Panc1 (cell line): Measurements from ENCODE around the gene GPATCH8. TPM values are rescaled to one million over a fixed set of nuclear protein-coding genes. Genes with fewer than 3 reads are reported as not detected.

ENCODE experiments used
- ATAC-seq: fragments of 200-7000 bp; cut with Tn5 transposase; 2 replicates; pipeline ENCODE4 v1.9.1; 2020; ENCODE audit warnings: mild to moderate bottlenecking, moderate library complexity
- BruUV-seq: library from RNA; stranded (reverse); fragments of 400-500 nt; replicated peaks from 2 replicates; lab custom pipeline; 2021; lab: Mats Ljungman, UMichigan
- CTCF ChIA-PET: fragments of 300-600 bp; sonication (Branson Sonifier 250); formaldehyde crosslinking; loops from one replicate; lab custom pipeline; 2022; ENCODE audit warnings: antibody characterized with exemption; lab: Charles Lee
- POLR2A ChIA-PET: fragments of 300-600 bp; sonication (Branson Sonifier 250); formaldehyde crosslinking; loops from one replicate; lab custom pipeline; 2022; ENCODE audit warnings: antibody characterized with exemption; lab: Charles Lee
- DNase-seq: peaks from one replicate; pipeline ENCODE4 v3.0.0-alpha.2; 2010; ENCODE audit warnings: low read depth, low spot score
- H3K27ac ChIP-seq: 2 replicates; pipeline ENCODE4 v1.5.1; 2011; ENCODE audit warnings: mild to moderate bottlenecking, low read length, inconsistent platforms
- H3K27me3 ChIP-seq: fragments of 200-500 bp; sonication (Bioruptor generic); 2 replicates; pipeline ENCODE4 v1.6.0; 2014; ENCODE audit warnings: low read length, inconsistent platforms; ENCODE audit not compliant: control insufficient read depth, insufficient read depth
- H3K36me3 ChIP-seq: fragments of 200-500 bp; sonication (Bioruptor generic); 2 replicates; pipeline ENCODE4 v1.5.1; 2014; ENCODE audit warnings: inconsistent platforms, mild to moderate bottlenecking, low read length, moderate library complexity; ENCODE audit not compliant: control insufficient read depth, insufficient read depth
- H3K4me1 ChIP-seq: 2 replicates; pipeline ENCODE4 v1.5.1; 2011; ENCODE audit warnings: inconsistent platforms, mild to moderate bottlenecking, low read length, moderate library complexity; ENCODE audit not compliant: control insufficient read depth, insufficient read depth
- H3K4me3 ChIP-seq, 2 experiments: 2 replicates each; pipeline ENCODE4 v1.5.1; 2011 to 2012; ENCODE audit warnings: low read depth in 2 of 2, low read length in 2 of 2, mild to moderate bottlenecking in 2 of 2, inconsistent platforms in 1 of 2, moderate library complexity in 1 of 2
- H3K9me3 ChIP-seq: fragments of 200-500 bp; sonication (Bioruptor generic); 2 replicates; pipeline ENCODE4 v1.5.1; 2014; ENCODE audit warnings: low read depth, mild to moderate bottlenecking, inconsistent platforms, low read length, moderate library complexity; ENCODE audit not compliant: control insufficient read depth, insufficient read depth
- CTCF ChIP-seq: fragments of 450-650 bp; IDR thresholded peaks from 2 replicates; pipeline ENCODE4 v1.5.1; 2017; ENCODE audit warnings: mild to moderate bottlenecking
- POLR2AphosphoS5 ChIP-seq: IDR thresholded peaks from 2 replicates; pipeline ENCODE4 v1.6.1; 2012; ENCODE audit warnings: mild to moderate bottlenecking, low read depth, low read length, moderate library complexity
- SIN3A ChIP-seq: IDR thresholded peaks from 2 replicates; pipeline ENCODE4 v1.6.1; 2012; ENCODE audit warnings: low read depth, mild to moderate bottlenecking, low read length, moderate library complexity, borderline replicate concordance; ENCODE audit not compliant: insufficient read depth
- TCF7L2 ChIP-seq: IDR thresholded peaks from 2 replicates; pipeline ENCODE4 v1.6.1; 2011; ENCODE audit warnings: mild to moderate bottlenecking, low read depth, low read length, inconsistent platforms
- in situ Hi-C: cut with HindIII; loops from 2 replicates; pipeline ENCODE4 v1.10.0; 2016; ENCODE audit warnings: low sequenced_read_pairs, low pct_unique_long_range_greater_than_20kb
- intact Hi-C: fragments of 100-400 bp; cut with micrococcal nuclease; formaldehyde crosslinking; loops from one replicate; pipeline ENCODE4 v1.10.0; 2022; ENCODE audit not compliant: unreplicated experiment
- total RNA-seq: library from RNA; stranded (reverse); gene quantifications from one replicate; pipeline ENCODE4 v1.2.1, GENCODE V29; 2021; ENCODE audit not compliant: unreplicated experiment
- TF ChIP-seq, protein P1 (sequence below), 2 experiments: IDR thresholded peaks; 2 replicates each; pipeline ENCODE4 v1.6.1; 2011 to 2012; ENCODE audit warnings: low read depth in 2 of 2, control low read depth in 1 of 2, low read length in 1 of 2, mild to moderate bottlenecking in 1 of 2, moderate library complexity in 1 of 2; ENCODE audit not compliant: insufficient read depth in 1 of 2

GPATCH8 gene
- total RNA-seq, 1 experiment from 2014 or later = 30.8 TPM

DNA sequence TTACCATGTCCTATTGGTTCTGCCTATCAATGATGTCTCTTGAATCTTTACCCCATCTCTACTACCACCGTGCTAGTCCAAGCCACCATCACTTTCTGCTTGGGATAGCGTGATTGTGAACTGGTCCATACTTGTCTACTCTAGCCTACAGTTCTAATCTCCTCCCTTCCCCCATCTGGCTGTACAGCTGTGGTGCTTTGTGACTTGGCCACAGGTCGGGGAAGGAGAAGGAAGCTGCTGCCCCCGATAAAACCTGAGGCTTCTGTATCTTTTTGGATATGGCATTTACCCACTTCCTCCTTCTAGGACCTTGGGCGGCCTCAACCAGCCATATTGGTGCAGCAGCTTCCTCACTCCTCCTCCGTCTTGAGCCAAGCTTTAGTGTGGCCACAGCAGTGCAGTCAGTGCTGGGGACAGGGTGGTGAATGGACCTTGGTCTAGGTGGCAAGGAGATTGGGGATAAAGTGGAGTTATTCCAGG, 113.4 kb downstream of the GPATCH8 start:
- TF ChIP-seq SIN3A (no peak), CTCF (no peak), POLR2AphosphoS5 (no peak), TCF7L2 (no peak)
- TF ChIP-seq, protein P1, sequence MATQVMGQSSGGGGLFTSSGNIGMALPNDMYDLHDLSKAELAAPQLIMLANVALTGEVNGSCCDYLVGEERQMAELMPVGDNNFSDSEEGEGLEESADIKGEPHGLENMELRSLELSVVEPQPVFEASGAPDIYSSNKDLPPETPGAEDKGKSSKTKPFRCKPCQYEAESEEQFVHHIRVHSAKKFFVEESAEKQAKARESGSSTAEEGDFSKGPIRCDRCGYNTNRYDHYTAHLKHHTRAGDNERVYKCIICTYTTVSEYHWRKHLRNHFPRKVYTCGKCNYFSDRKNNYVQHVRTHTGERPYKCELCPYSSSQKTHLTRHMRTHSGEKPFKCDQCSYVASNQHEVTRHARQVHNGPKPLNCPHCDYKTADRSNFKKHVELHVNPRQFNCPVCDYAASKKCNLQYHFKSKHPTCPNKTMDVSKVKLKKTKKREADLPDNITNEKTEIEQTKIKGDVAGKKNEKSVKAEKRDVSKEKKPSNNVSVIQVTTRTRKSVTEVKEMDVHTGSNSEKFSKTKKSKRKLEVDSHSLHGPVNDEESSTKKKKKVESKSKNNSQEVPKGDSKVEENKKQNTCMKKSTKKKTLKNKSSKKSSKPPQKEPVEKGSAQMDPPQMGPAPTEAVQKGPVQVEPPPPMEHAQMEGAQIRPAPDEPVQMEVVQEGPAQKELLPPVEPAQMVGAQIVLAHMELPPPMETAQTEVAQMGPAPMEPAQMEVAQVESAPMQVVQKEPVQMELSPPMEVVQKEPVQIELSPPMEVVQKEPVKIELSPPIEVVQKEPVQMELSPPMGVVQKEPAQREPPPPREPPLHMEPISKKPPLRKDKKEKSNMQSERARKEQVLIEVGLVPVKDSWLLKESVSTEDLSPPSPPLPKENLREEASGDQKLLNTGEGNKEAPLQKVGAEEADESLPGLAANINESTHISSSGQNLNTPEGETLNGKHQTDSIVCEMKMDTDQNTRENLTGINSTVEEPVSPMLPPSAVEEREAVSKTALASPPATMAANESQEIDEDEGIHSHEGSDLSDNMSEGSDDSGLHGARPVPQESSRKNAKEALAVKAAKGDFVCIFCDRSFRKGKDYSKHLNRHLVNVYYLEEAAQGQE (IDR thresholded peaks at IDR 0.05; ENCODE audit: insufficient read depth in 1 of 2, low read depth in 2 of 2, low read length in 1 of 2) = no peak
- DNase-seq = no peak
- in situ Hi-C loops (no loop called here), intact Hi-C loops (no loop called here)
- peaks cover 2% of the 10 kb centered on the region; the same call in 1 of the 2 replicates for H3K4me1 ChIP-seq
- BruUV-seq = no TSS peak
- no peaks in the 10 kb centered on the region for H3K27me3 ChIP-seq
- H3K36me3 ChIP-seq = no peaks in the 10 kb centered on the region
- H3K4me3 ChIP-seq = no peak overlapping the region
- H3K9me3 ChIP-seq = no peaks in the 10 kb centered on the region
- CTCF ChIA-PET = no interaction called here
- ATAC-seq = no peak
- POLR2A ChIA-PET = no interaction called here
- no peak overlapping the region for H3K27ac ChIP-seq

- Histone ChIP-seq H3K27ac (no peak within 1 kb of the TSS), H3K27me3 (no peaks in the 10 kb centered on the region), H3K9me3 (no peaks in the 10 kb centered on the region), H3K4me1 (peaks cover 2% of the 10 kb centered on the region; the same call in 1 of the 2 replicates), H3K36me3 (no peaks in the 10 kb centered on the region), H3K4me3 (no peak within 1 kb of the TSS)
- ATAC-seq = no peak
- DNase-seq = no peak
- intact Hi-C loops = no loop called here
- CTCF ChIA-PET = no interaction called here
- in situ Hi-C loops = no loop called here
- POLR2A ChIA-PET = no interaction called here
- BruUV-seq = no TSS peak
- TF ChIP-seq, protein P1 (IDR thresholded peaks at IDR 0.05; ENCODE audit: insufficient read depth in 1 of 2, low read depth in 2 of 2, low read length in 1 of 2) = no peak
- TF ChIP-seq SIN3A = no peak
- no peak for TF ChIP-seq CTCF
- no peak for TF ChIP-seq TCF7L2
- TF ChIP-seq POLR2AphosphoS5 = no peak
These were observed 113.9 kb downstream of the GPATCH8 start, which contains the start of gene ITGA2B for GRCh38 chr17:44389281-44389680. ITGA2B (minus strand) TSS chr17:44389649; CDS start chr17:44389473, 176 bp downstream.
